B cell (primary cell): ENCODE results near the gene HCN1. TPM values are rescaled to one million over a fixed set of nuclear protein-coding genes. Genes with fewer than 3 reads are reported as not detected.

Source experiments
- ATAC-seq: fragments of 200-7000 bp; cut with Tn5 transposase; one replicate; pipeline ENCODE4 v1.10.0; 2021; ENCODE audit warnings: low read depth, mild to moderate bottlenecking, moderate number of reproducible peaks, moderate library complexity
- CTCF ChIA-PET: fragments of 350-600 bp; sonication (Branson Sonifier 250); formaldehyde crosslinking; loops from one replicate; lab custom pipeline; 2021; ENCODE audit warnings: antibody characterized with exemption, inconsistent platforms; lab: Charles Lee
- POLR2A ChIA-PET: fragments of 350-600 bp; sonication (Branson Sonifier 250); formaldehyde crosslinking; loops from one replicate; lab custom pipeline; 2021; ENCODE audit warnings: antibody characterized with exemption; lab: Charles Lee
- DNase-seq: peaks from one replicate; pipeline ENCODE4 v3.0.0; 2013
- H2AFZ ChIP-seq: 2 replicates; pipeline ENCODE4 v1.6.1; 2012; ENCODE audit warnings: mild to moderate bottlenecking, low read depth, low read length; ENCODE audit not compliant: insufficient read depth, poor library complexity, severe bottlenecking
- H3K27ac ChIP-seq, 2 donors: 1 replicate in 1 of 2; 2 replicates in 1 of 2; pipeline ENCODE4 v1.5.1; 2012 to 2013; ENCODE audit warnings: low read length in 2 of 2, mild to moderate bottlenecking in 2 of 2, moderate library complexity in 1 of 2
- H3K27me3 ChIP-seq, 4 experiments: fragments of 200-600 bp in 1 of 4; sonication (generic) in 1 of 4; replicated peaks in 1 of 4; 1 replicate in 2 of 4; 2 replicates in 2 of 4; pipeline versions ENCODE4 v1.6.1 to v1.7.0; 2013 to 2016; ENCODE audit warnings: low read length in 3 of 4, mild to moderate bottlenecking in 2 of 4, mixed read lengths in 1 of 4, moderate library complexity in 1 of 4; ENCODE audit not compliant: insufficient read depth in 4 of 4, control insufficient read depth in 3 of 4; ENCODE audit errors: control extremely low read depth in 1 of 4
- H3K36me3 ChIP-seq, 2 experiments: replicated peaks in 1 of 2; 1 replicate in 1 of 2; 2 replicates in 1 of 2; pipeline versions ENCODE4 v1.6.1 to v1.7.1; 2013; ENCODE audit warnings: low read length in 1 of 2; ENCODE audit not compliant: insufficient read depth in 2 of 2, control insufficient read depth in 1 of 2; ENCODE audit errors: control extremely low read depth in 1 of 2, extremely low read depth in 1 of 2
- H3K4me1 ChIP-seq, 2 donors: fragments of 200-600 bp in 1 of 2; sonication (generic) in 1 of 2; 1 replicate in 1 of 2; 2 replicates in 1 of 2; pipeline versions ENCODE4 v1.5.1 to v1.6.1; 2013 to 2017; ENCODE audit warnings: low read length in 2 of 2; ENCODE audit not compliant: control insufficient read depth in 2 of 2, insufficient read depth in 2 of 2
- H3K4me2 ChIP-seq: replicated peaks from 2 replicates; pipeline ENCODE3; 2012; ENCODE audit warnings: mild to moderate bottlenecking, low read depth, low read length; ENCODE audit not compliant: poor library complexity, severe bottlenecking
- H3K4me3 ChIP-seq, 5 experiments: fragments of 200-600 bp in 1 of 5; sonication (generic) in 1 of 5; 1 replicate in 3 of 5; 2 replicates in 2 of 5; pipeline versions ENCODE4 v1.5.1 to v1.7.0; 2011 to 2016; ENCODE audit warnings: low read length in 4 of 5, mild to moderate bottlenecking in 4 of 5, low read depth in 2 of 5, control low read depth in 1 of 5, moderate library complexity in 1 of 5; ENCODE audit not compliant: insufficient read depth in 1 of 5; ENCODE audit errors: control extremely low read depth in 1 of 5, extremely low read depth in 1 of 5
- H3K79me2 ChIP-seq: fragments of 200-600 bp; sonication (generic); one replicate; pipeline ENCODE4 v1.6.0; 2016; ENCODE audit warnings: low read length; ENCODE audit not compliant: control insufficient read depth, insufficient read depth
- H3K9ac ChIP-seq: fragments of 200-600 bp; sonication (generic); 2 replicates; pipeline ENCODE4 v1.6.1; 2017; ENCODE audit warnings: mild to moderate bottlenecking, low read length, moderate library complexity
- H3K9me3 ChIP-seq, 3 donors: one replicate each; pipeline versions ENCODE4 v1.6.1 to v1.7.1; 2013; ENCODE audit warnings: low read length in 2 of 3; ENCODE audit not compliant: control insufficient read depth in 2 of 3, insufficient read depth in 1 of 3; ENCODE audit errors: control extremely low read depth in 1 of 3
- H4K20me1 ChIP-seq: 2 replicates; pipeline ENCODE4 v1.6.0; 2012; ENCODE audit warnings: mild to moderate bottlenecking, low read length; ENCODE audit not compliant: insufficient read depth, control insufficient read depth, poor library complexity, severe bottlenecking
- H3K27ac Mint-ChIP-seq: one replicate; pipeline ENCODE4 v1.8.0; 2021; ENCODE audit warnings: mixed read lengths
- H3K27me3 Mint-ChIP-seq: one replicate; pipeline ENCODE4 v1.8.0; 2021; ENCODE audit warnings: mixed read lengths
- H3K4me1 Mint-ChIP-seq: one replicate; pipeline ENCODE4 v1.8.0; 2021; ENCODE audit warnings: mixed read lengths
- H3K4me3 Mint-ChIP-seq: one replicate; pipeline ENCODE4 v1.8.0; 2021; ENCODE audit warnings: mixed read lengths
- H3K9me3 Mint-ChIP-seq: one replicate; pipeline ENCODE4 v1.8.0; 2022; ENCODE audit warnings: mixed read lengths; ENCODE audit not compliant: insufficient read depth
- EZH2 ChIP-seq: IDR thresholded peaks from 2 replicates; pipeline ENCODE4 v1.6.1; 2012; ENCODE audit warnings: borderline replicate concordance, low read depth, mild to moderate bottlenecking, moderate library complexity, low read length; ENCODE audit not compliant: insufficient read depth, poor library complexity, severe bottlenecking
- WGBS: methylation state at CpG from one replicate; pipeline ENCODE4 v1.1.5; 2013; ENCODE audit warnings: missing lambda C conversion rate; ENCODE audit not compliant: insufficient coverage; 5-methylcytosine and 5-hydroxymethylcytosine counted together
- intact Hi-C: fragments of 100-400 bp; cut with micrococcal nuclease; formaldehyde crosslinking; loops from one replicate; pipeline ENCODE4 v1.10.0; 2022
- polyA plus RNA-seq: library from polyadenylated mRNA; depleted of rRNA; stranded (reverse); fragments of >200 nt; gene quantifications from 2 replicates; pipeline ENCODE4 v1.2.3, GENCODE V29; 2012
- total RNA-seq, 2 donors: library from RNA; stranded (reverse); fragments of 120-200 nt in 1 of 2; gene quantifications; 1 replicate in 1 of 2; 2 replicates in 1 of 2; pipeline versions ENCODE4 v1.2.3 to v1.2.4, GENCODE V29; 2013 to 2022
- TF ChIP-seq, protein P1 (sequence below): fragments of 200-600 bp; IDR thresholded peaks from one replicate; pipeline ENCODE4 v1.8.0; 2022; ENCODE audit warnings: antibody characterized with exemption, mild to moderate bottlenecking

Gene HCN1
- total and polyA plus RNA-seq, 2 donors (not counting 1 experiment from before 2014, with no cell fraction given) = not detected

DNA sequence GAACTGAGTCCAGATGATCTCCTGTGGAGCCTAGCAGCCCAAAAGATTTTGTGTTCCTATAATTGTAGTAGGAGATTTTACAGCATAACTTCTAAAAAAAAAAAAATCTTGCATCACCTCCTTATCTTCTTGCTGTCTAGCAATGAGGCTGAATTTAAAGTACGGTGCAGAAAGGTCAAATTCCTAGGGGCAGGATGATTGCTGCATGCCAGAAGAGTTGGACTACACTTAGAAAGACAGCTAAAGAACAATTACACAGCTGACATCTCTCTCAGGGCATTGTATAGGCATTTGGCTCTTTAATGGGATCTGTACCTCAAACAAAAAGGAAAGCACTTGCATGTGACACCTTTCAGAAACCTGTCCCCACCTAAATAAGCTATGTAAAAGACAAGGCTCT is 443.2 kb downstream of the HCN1 start:
- ChIA-PET CTCF (interaction anchor here (0.7 kb wide), 2 partner anchors 118 to 1560 kb away, joined by 3 read pairs; no protein-coding TSS in a partner anchor), POLR2A (no interaction called here)
- Histone ChIP-seq H3K9me3 (no peaks in the 10 kb centered on the region), H3K27me3 (no peaks in the 10 kb centered on the region), H3K4me3 (no peak overlapping the region), H3K27ac (no peak overlapping the region), H3K4me2 (no peak overlapping the region), H3K79me2 (no peaks in the 10 kb centered on the region), H4K20me1 (no peaks in the 10 kb centered on the region), H3K9ac (no peak overlapping the region), H2AFZ (no peak overlapping the region), H3K4me1 (no peaks in the 10 kb centered on the region), H3K36me3 (no peaks in the 10 kb centered on the region)
- TF ChIP-seq, protein P1, sequence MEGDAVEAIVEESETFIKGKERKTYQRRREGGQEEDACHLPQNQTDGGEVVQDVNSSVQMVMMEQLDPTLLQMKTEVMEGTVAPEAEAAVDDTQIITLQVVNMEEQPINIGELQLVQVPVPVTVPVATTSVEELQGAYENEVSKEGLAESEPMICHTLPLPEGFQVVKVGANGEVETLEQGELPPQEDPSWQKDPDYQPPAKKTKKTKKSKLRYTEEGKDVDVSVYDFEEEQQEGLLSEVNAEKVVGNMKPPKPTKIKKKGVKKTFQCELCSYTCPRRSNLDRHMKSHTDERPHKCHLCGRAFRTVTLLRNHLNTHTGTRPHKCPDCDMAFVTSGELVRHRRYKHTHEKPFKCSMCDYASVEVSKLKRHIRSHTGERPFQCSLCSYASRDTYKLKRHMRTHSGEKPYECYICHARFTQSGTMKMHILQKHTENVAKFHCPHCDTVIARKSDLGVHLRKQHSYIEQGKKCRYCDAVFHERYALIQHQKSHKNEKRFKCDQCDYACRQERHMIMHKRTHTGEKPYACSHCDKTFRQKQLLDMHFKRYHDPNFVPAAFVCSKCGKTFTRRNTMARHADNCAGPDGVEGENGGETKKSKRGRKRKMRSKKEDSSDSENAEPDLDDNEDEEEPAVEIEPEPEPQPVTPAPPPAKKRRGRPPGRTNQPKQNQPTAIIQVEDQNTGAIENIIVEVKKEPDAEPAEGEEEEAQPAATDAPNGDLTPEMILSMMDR = no peak
- no peak for TF ChIP-seq EZH2
- H3K27me3 Mint-ChIP-seq = no peaks in the 10 kb centered on the region
- ATAC-seq = no peak
- no peak overlapping the region for H3K4me3 Mint-ChIP-seq
- intact Hi-C loops = no loop called here
- H3K27ac Mint-ChIP-seq = no peak overlapping the region
- no peaks in the 10 kb centered on the region for H3K4me1 Mint-ChIP-seq
- no peak for DNase-seq
- H3K9me3 Mint-ChIP-seq = peaks cover 9% of the 10 kb centered on the region
- no CpG with 5 or more reads among the region's 1 CpG for WGBS

DNA sequence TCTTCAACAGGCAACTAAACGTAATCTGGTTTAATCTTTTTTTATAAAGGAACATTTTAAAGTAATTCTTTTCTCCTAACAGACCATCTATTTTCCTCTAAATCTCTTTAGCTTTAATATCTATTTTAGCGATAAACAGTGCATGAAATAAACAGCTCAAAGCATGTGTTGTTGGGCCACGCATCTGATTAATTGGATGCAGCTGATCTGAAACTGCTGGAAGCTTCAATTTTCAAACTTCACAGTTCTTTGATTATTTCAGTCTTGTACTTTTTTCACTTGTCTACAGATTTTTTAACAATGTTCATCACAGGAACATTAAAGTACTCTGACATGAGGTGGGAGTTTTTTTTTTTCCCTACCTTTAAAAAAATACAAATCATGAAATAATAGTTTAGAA is 443.6 kb downstream of the HCN1 start:
- Mint-ChIP-seq H3K27me3 (no peaks in the 10 kb centered on the region), H3K4me3 (no peak overlapping the region), H3K27ac (no peak overlapping the region), H3K9me3 (peaks cover 9% of the 10 kb centered on the region), H3K4me1 (no peaks in the 10 kb centered on the region)
- H3K79me2 ChIP-seq = no peaks in the 10 kb centered on the region
- H3K4me1 ChIP-seq = no peaks in the 10 kb centered on the region
- no CpG with 5 or more reads among the region's 3 CpGs for WGBS
- no peak for TF ChIP-seq EZH2
- TF ChIP-seq, protein P1 = no peak
- no peak overlapping the region for H2AFZ ChIP-seq
- no peak for DNase-seq
- no peaks in the 10 kb centered on the region for H3K36me3 ChIP-seq
- ChIA-PET CTCF (interaction anchor here (0.7 kb wide), 1 partner anchor 1559 kb away, joined by 3 read pairs; no protein-coding TSS in a partner anchor), POLR2A (no interaction called here)
- no peak overlapping the region for H3K27ac ChIP-seq
- no peaks in the 10 kb centered on the region for H4K20me1 ChIP-seq
- H3K4me2 ChIP-seq = no peak overlapping the region
- no peak overlapping the region for H3K9ac ChIP-seq
- H3K4me3 ChIP-seq = no peak overlapping the region
- intact Hi-C loops = no loop called here
- H3K27me3 ChIP-seq = no peaks in the 10 kb centered on the region
- ATAC-seq = no peak
- H3K9me3 ChIP-seq = no peaks in the 10 kb centered on the region
